Mesendoderm (in vitro differentiated cells): ENCODE measurements around the gene DENND1A.

ENCODE experiments used
- DNase-seq: peaks from one replicate; pipeline ENCODE4 v3.0.0; 2013
- H2AK5ac ChIP-seq: 2 replicates; pipeline ENCODE4 v1.6.1; 2013; ENCODE audit warnings: low read length, inconsistent platforms
- H2BK120ac ChIP-seq: 2 replicates; pipeline ENCODE4 v1.6.1; 2013; ENCODE audit warnings: low read depth, mild to moderate bottlenecking, low read length, moderate library complexity, mixed read lengths
- H2BK15ac ChIP-seq: replicated peaks from 2 replicates; pipeline ENCODE4 v1.6.1; 2013; ENCODE audit warnings: low read depth, mild to moderate bottlenecking, moderate library complexity
- H2BK5ac ChIP-seq: 2 replicates; pipeline ENCODE4 v1.6.1; 2013; ENCODE audit warnings: low read length, inconsistent platforms
- H3K18ac ChIP-seq: 2 replicates; pipeline ENCODE4 v1.6.1; 2013; ENCODE audit warnings: mild to moderate bottlenecking, low read length, mixed read lengths
- H3K23ac ChIP-seq: one replicate; pipeline ENCODE4 v1.6.1; 2013; ENCODE audit warnings: low read length
- H3K27ac ChIP-seq: 2 replicates; pipeline ENCODE4 v1.5.1; 2013; ENCODE audit warnings: low read depth, mild to moderate bottlenecking, inconsistent platforms, low read length, moderate library complexity
- H3K27me3 ChIP-seq: 2 replicates; pipeline ENCODE4 v1.6.1; 2013; ENCODE audit warnings: low read length, control low read depth, mild to moderate bottlenecking, inconsistent platforms; ENCODE audit not compliant: insufficient read depth, poor library complexity
- H3K36me3 ChIP-seq: 2 replicates; pipeline ENCODE4 v1.6.1; 2013; ENCODE audit warnings: low read length, inconsistent platforms; ENCODE audit not compliant: control insufficient read depth, insufficient read depth
- H3K4ac ChIP-seq: one replicate; pipeline ENCODE4 v1.6.1; 2013; ENCODE audit warnings: low read depth, mild to moderate bottlenecking, low read length, moderate library complexity
- H3K4me1 ChIP-seq: 2 replicates; pipeline ENCODE4 v1.6.1; 2013; ENCODE audit warnings: low read depth, low read length, inconsistent platforms; ENCODE audit not compliant: control insufficient read depth
- H3K4me2 ChIP-seq: 2 replicates; pipeline ENCODE4 v1.6.1; 2013; ENCODE audit warnings: low read length
- H3K4me3 ChIP-seq: 2 replicates; pipeline ENCODE4 v1.5.1; 2013; ENCODE audit warnings: mild to moderate bottlenecking, low read length
- H3K56ac ChIP-seq: one replicate; pipeline ENCODE4 v1.6.1; 2013; ENCODE audit warnings: low read length
- H3K79me1 ChIP-seq: 2 replicates; pipeline ENCODE4 v1.6.1; 2013; ENCODE audit warnings: low read length, inconsistent platforms
- H3K79me2 ChIP-seq: 2 replicates; pipeline ENCODE4 v1.6.1; 2013; ENCODE audit warnings: mild to moderate bottlenecking, low read length; ENCODE audit not compliant: control insufficient read depth, insufficient read depth
- H3K9ac ChIP-seq: 2 replicates; pipeline ENCODE4 v1.6.1; 2013; ENCODE audit warnings: low read length, inconsistent platforms
- H4K5ac ChIP-seq: one replicate; pipeline ENCODE4 v1.6.1; 2013; ENCODE audit warnings: low read length
- H4K8ac ChIP-seq: one replicate; pipeline ENCODE4 v1.6.1; 2013; ENCODE audit warnings: low read depth, mild to moderate bottlenecking, control low read depth, low read length, moderate library complexity
- WGBS: extraction: QIAGEN DNeasy Blood & Tissue Kit; methylation state at CpG from one replicate; pipeline ENCODE4 v1.1.7; 2013; ENCODE audit warnings: low lambda C conversion rate, missing lambda C conversion rate; ENCODE audit not compliant: insufficient coverage; ENCODE audit errors: extremely low coverage; 5-methylcytosine and 5-hydroxymethylcytosine counted together

The DENND1A gene

DNA sequence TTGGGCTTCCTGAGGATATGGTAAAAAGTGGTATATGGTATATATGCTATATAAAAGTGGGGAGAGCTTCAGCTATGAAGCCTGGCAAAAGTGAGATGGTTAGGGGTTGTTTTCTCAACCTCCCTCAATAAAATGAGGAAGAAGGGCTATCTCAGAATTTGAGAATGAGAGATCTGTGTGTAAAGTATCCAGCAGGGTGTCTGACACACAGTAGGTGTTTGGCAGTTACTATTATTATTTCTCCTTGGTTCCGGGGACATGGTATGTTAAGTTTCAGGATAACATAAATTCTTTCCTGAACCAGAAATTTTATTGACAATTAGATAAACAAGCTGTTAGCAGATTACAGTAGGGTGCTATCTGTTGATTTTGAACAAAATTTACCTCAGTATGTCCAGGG is 94.1 kb downstream of the DENND1A start:
- no peaks in the 10 kb centered on the region for H3K79me2 ChIP-seq
- no peak for DNase-seq
- peaks cover 8% of the 10 kb centered on the region for H3K4me1 ChIP-seq
- no peak overlapping the region for H2AK5ac ChIP-seq
- H2BK15ac ChIP-seq, result no peak overlapping the region
- no peak overlapping the region for H3K4me2 ChIP-seq
- H3K4me3 ChIP-seq, result no peak overlapping the region
- no peak overlapping the region for H2BK5ac ChIP-seq
- no peak overlapping the region for H3K23ac ChIP-seq
- H3K4ac ChIP-seq, result no peak overlapping the region
- no peak overlapping the region for H3K9ac ChIP-seq
- no CpG with 5 or more reads among the region's 1 CpG for WGBS
- H2BK120ac ChIP-seq, result no peak overlapping the region
- no peak overlapping the region for H3K18ac ChIP-seq
- H4K8ac ChIP-seq, result no peak overlapping the region
- no peak overlapping the region for H3K27ac ChIP-seq
- no peak overlapping the region for H4K5ac ChIP-seq
- H3K36me3 ChIP-seq, result no peaks in the 10 kb centered on the region
- H3K79me1 ChIP-seq, result no peaks in the 10 kb centered on the region
- no peak overlapping the region for H3K56ac ChIP-seq
- H3K27me3 ChIP-seq, result no peaks in the 10 kb centered on the region

DNA sequence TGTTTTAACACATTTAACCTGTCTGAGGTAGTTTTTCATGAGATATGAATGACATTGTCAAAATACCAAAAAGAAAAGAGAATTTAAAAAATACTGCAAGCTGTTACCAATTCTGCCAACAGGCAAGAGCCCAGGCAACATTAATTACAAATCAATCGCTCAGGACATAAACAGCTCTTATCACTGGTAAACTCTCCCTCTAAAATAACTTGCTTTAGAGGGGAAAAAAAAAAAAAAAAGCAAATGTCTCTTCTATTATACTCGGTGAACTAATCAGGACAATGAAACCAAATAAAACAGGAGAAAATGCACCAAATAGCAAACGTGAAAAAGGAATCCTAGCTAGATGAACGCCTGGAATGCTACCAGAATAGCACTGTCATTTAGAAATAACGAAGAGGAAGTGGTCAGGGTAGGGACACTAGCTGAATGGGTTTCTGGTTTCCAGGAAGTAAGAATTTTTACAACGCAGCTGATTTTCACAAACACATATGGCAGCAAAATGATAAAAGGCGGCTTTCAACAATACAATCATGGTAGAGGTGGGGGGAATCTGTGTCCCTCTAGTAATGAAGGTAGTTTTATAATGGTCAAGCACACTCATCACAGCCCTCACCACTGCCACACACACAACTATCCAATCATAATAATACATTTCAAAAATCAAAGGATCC is 94.9 kb downstream of the DENND1A start:
- Histone ChIP-seq H2BK15ac (no peak overlapping the region), H3K4ac (no peak overlapping the region), H3K27ac (no peak overlapping the region), H3K4me3 (no peak overlapping the region), H3K9ac (no peak overlapping the region), H3K79me1 (no peaks in the 10 kb centered on the region), H3K4me1 (peaks cover 8% of the 10 kb centered on the region), H3K36me3 (no peaks in the 10 kb centered on the region), H4K5ac (no peak overlapping the region), H3K4me2 (no peak overlapping the region), H3K79me2 (no peaks in the 10 kb centered on the region), H3K23ac (no peak overlapping the region), H2BK5ac (no peak overlapping the region), H2AK5ac (no peak overlapping the region), H3K56ac (no peak overlapping the region), H4K8ac (no peak overlapping the region), H3K18ac (peak overlapping the region; percentile 94), H2BK120ac (no peak overlapping the region), H3K27me3 (no peaks in the 10 kb centered on the region)
- no CpG with 5 or more reads among the region's 7 CpGs for WGBS
- peak; percentile 42 for DNase-seq

DNA sequence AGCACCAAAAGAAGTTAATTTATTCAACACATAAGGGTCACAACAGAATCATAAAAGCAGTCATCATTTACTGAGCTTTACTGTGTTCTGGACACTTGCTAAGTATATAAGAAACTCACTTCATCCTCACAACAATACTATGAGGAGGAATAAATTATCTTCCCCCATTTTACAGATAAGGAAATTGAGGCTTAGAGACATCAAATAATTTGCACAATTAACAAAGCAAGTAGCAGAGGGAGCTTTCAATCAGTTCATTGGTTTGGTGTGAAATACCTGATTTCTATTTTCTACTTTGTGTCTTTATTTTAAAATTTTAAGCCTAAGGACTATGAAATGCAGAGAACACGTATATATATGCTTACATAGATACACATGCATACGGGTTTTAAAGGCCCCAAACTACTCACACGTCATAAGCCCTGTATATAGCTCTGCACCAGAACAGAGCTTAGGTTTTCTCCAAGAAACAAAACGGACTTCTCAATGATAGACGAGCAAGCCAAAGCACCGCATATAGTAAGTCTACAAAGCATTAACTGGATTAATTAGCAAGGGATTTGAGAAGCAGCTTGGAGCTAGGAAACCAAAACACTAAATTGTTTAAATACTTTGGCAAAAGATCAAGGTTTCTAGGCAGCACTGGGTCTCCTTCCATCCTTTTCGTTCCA is 95.6 kb downstream of the DENND1A start:
- H3K4me2 ChIP-seq, result no peak overlapping the region
- H3K23ac ChIP-seq, result no peak overlapping the region
- no peak overlapping the region for H3K27ac ChIP-seq
- no peak overlapping the region for H3K4ac ChIP-seq
- no peak overlapping the region for H3K4me3 ChIP-seq
- H3K79me2 ChIP-seq, result no peaks in the 10 kb centered on the region
- no peak overlapping the region for H2AK5ac ChIP-seq
- H3K4me1 ChIP-seq, result peaks cover 8% of the 10 kb centered on the region
- H3K56ac ChIP-seq, result no peak overlapping the region
- peak; percentile 23 for DNase-seq
- H3K36me3 ChIP-seq, result no peaks in the 10 kb centered on the region
- H2BK5ac ChIP-seq, result no peak overlapping the region
- no peaks in the 10 kb centered on the region for H3K79me1 ChIP-seq
- H2BK120ac ChIP-seq, result no peak overlapping the region
- H4K8ac ChIP-seq, result no peak overlapping the region
- H3K9ac ChIP-seq, result no peak overlapping the region
- no peak overlapping the region for H4K5ac ChIP-seq
- no peak overlapping the region for H2BK15ac ChIP-seq
- no peaks in the 10 kb centered on the region for H3K27me3 ChIP-seq
- no peak overlapping the region for H3K18ac ChIP-seq
- WGBS, result no CpG with 5 or more reads among the region's 7 CpGs

DNA sequence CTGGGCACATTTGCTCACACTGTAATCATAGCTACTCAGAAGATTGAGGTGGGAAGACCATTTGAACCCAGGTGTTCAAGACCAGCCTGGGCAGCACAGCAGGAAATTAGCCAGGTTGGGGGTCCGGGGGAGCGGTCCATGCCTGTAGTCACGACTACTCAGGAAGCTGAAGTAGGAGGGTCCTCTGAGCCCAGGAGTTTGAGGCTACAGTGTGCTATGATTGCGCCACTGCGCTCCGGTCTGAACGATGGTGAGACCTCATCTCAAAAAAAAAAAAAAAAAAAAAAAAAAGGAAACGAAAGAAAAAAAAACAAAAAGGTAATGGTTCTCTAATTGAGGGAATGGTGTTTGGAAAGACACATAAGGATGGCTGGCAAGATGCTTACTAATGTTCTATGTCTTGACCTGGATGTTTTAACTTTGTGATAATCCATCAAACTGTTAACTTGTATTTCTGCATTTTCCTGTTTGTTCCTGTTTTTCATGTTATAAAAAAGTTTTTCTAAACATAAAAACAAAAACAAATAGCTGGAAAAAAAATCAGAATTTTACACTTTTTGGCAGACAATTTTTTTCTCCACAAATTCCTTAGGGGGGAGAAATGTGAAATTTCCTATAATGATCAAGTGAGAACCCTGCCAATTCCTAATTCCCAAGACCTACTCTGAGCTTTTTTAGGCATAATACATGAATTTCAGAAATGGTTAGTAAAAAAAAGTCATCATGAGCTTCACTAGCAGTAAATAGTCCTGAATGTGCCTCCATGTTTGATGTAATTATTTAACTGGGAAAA is 96.9 kb downstream of the DENND1A start:
- no peak overlapping the region for H3K56ac ChIP-seq
- DNase-seq, result no peak

DNA sequence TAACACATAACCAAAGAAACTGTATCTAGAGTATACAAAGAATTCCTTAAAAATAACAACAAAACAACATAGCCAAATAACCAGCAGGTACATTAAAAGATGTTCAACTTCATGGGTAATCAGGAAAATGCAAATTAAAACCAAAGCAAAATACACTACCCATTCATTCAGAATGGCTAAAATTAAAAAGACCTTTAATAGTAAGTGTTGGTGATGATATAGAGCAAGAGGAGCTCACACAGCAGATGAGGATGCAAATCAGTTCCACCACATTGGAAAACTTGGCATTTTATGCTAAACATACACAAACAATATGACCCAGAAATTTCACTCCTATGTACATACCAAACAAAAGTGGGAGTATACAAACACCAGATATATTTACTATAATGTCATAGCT is 97.8 kb downstream of the DENND1A start:
- H3K56ac ChIP-seq, result no peak overlapping the region
- no peaks in the 10 kb centered on the region for H3K79me1 ChIP-seq
- no peak overlapping the region for H3K23ac ChIP-seq
- no peak overlapping the region for H3K4me2 ChIP-seq
- H2AK5ac ChIP-seq, result no peak overlapping the region
- H2BK15ac ChIP-seq, result no peak overlapping the region
- H3K18ac ChIP-seq, result no peak overlapping the region
- H3K4ac ChIP-seq, result no peak overlapping the region
- no peak overlapping the region for H3K27ac ChIP-seq
- no peak overlapping the region for H3K4me3 ChIP-seq
- H3K79me2 ChIP-seq, result no peaks in the 10 kb centered on the region
- H3K36me3 ChIP-seq, result no peaks in the 10 kb centered on the region
- peaks cover 8% of the 10 kb centered on the region for H3K4me1 ChIP-seq
- H3K27me3 ChIP-seq, result no peaks in the 10 kb centered on the region
- no peak overlapping the region for H3K9ac ChIP-seq
- H4K8ac ChIP-seq, result no peak overlapping the region
- H2BK120ac ChIP-seq, result no peak overlapping the region
- H4K5ac ChIP-seq, result no peak overlapping the region
- no peak overlapping the region for H2BK5ac ChIP-seq
- no peak for DNase-seq

More for the DNA sequence above, 96.9 kb downstream of the DENND1A start:
- Histone ChIP-seq H2AK5ac (no peak overlapping the region), H3K23ac (no peak overlapping the region), H3K18ac (no peak overlapping the region), H2BK15ac (no peak overlapping the region), H4K8ac (no peak overlapping the region), H3K4me1 (peaks cover 8% of the 10 kb centered on the region), H3K36me3 (no peaks in the 10 kb centered on the region), H3K4ac (no peak overlapping the region), H3K79me1 (no peaks in the 10 kb centered on the region), H3K4me3 (no peak overlapping the region), H3K27me3 (no peaks in the 10 kb centered on the region), H4K5ac (no peak overlapping the region), H2BK120ac (no peak overlapping the region), H2BK5ac (no peak overlapping the region), H3K4me2 (no peak overlapping the region), H3K27ac (no peak overlapping the region), H3K79me2 (no peaks in the 10 kb centered on the region), H3K9ac (no peak overlapping the region)
- WGBS, result no CpG with 5 or more reads among the region's 8 CpGs
